ENCODE data around the gene VASN. TPM values are rescaled to one million over a fixed set of nuclear protein-coding genes. Genes with fewer than 3 reads are reported as not detected.

VASN gene
- total and polyA plus RNA-seq, 12 donors = 0.77 to 44.7 (median 21.3) TPM

DNA sequence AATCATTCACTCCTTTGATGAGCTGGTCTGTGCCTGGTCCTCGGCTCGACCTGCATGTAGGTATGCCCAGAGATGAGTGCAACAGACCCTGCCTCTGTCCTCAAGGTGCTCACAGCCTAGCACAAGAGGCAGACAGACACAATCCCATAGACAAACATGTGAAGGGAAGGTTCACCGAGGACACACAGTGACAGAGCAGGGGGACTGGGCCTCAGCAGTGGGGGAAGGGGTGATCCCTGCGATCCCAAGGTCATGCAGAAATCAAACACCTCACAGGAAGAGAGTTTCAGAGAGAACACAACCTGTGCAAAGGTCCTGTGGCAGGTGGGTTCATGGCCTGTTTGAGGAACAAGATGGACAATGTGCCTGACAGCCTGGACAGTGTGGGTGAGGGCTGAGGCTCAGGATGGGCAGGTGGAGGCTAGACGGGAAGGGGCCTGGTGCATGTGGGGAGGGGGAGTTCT lies 4.2 kb upstream of the VASN start:
- H3K27ac ChIP-seq = no peak overlapping the region
- TF ChIP-seq, protein P1, sequence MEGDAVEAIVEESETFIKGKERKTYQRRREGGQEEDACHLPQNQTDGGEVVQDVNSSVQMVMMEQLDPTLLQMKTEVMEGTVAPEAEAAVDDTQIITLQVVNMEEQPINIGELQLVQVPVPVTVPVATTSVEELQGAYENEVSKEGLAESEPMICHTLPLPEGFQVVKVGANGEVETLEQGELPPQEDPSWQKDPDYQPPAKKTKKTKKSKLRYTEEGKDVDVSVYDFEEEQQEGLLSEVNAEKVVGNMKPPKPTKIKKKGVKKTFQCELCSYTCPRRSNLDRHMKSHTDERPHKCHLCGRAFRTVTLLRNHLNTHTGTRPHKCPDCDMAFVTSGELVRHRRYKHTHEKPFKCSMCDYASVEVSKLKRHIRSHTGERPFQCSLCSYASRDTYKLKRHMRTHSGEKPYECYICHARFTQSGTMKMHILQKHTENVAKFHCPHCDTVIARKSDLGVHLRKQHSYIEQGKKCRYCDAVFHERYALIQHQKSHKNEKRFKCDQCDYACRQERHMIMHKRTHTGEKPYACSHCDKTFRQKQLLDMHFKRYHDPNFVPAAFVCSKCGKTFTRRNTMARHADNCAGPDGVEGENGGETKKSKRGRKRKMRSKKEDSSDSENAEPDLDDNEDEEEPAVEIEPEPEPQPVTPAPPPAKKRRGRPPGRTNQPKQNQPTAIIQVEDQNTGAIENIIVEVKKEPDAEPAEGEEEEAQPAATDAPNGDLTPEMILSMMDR (IDR thresholded peaks at IDR 0.05) = no peak
- TF ChIP-seq POLR2A (IDR thresholded peaks at IDR 0.05) = no peak
- no peak overlapping the region for H3K4me3 ChIP-seq
- 74 to 85% (median 82%) methylated on average over 3 to 5 of the region's 5 CpGs for WGBS, 4 donors
- no peaks in the 10 kb centered on the region for H3K9me3 ChIP-seq (replicated peaks in 1 of 3)
- intact Hi-C loops (cut with DNase I) = no loop called here
- peaks cover 0 to 6% of the 10 kb centered on the region in 2 donors for H3K36me3 ChIP-seq (replicated peaks in 1 of 2)
- DNase-seq = no peak
- H3K27me3 ChIP-seq = no peaks in the 10 kb centered on the region
- peaks cover 12 to 27% of the 10 kb centered on the region in 2 donors for H3K4me1 ChIP-seq (replicated peaks in 1 of 2)

DNA sequence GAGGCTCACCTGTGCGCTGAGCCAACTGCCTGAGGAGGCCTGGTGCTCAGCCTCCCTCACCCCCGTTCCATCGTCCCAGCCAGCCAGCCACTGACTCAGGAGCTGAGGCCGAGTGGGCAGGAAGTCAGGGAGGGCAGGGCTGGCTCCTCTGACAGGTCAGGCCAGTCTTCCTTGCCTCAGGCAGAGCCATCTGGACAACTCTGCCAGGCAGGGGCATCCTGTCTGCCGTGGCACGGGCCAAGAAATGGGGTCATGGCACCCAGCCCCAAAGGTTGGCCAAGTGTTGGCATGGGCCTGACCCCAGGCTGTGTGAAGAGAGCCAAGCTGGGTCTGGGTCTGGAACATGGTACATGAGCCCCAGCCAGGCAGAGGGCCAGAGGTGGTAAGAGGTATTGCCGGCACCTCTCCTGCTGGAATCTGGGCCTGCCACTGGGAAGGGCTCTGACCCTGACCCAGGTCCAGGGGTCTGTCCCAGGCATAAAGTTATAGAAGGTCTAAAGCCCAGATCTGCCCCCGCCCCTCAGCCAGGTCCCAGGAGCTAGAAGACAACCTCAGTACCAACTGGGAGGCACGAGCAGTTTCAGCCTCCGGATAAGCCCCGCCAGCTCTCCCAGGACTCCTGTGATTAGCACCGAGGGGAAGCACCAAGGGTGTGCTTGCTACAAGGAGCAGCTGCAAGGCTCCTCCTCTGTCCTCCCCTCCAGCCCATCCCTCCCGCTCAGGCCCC lies 2.5 kb upstream of the VASN start:
- WGBS, 4 donors = 36 to 71% (median 67%) methylated on average over 2 to 13 of the region's 13 CpGs
- Histone ChIP-seq H3K36me3 (replicated peaks in 1 of 2) (peaks cover 0 to 5% of the 10 kb centered on the region in 2 donors), H3K4me3 (no peak overlapping the region), H3K4me1 (replicated peaks in 1 of 2) (peaks cover 17 to 40% of the 10 kb centered on the region in 2 donors), H3K9me3 (replicated peaks in 1 of 3) (no peaks in the 10 kb centered on the region), H3K27me3 (no peaks in the 10 kb centered on the region), H3K27ac (peak overlapping the region in 4 of 5 donors; percentile 21 to 90 (median 44))
- peak in 6 of 7 donors; percentile 64 to 86 (median 74) for DNase-seq
- intact Hi-C loops (cut with DNase I) = no loop called here
- no peak for TF ChIP-seq POLR2A (IDR thresholded peaks at IDR 0.05)
- TF ChIP-seq, protein P1 (IDR thresholded peaks at IDR 0.05) = no peak

DNA sequence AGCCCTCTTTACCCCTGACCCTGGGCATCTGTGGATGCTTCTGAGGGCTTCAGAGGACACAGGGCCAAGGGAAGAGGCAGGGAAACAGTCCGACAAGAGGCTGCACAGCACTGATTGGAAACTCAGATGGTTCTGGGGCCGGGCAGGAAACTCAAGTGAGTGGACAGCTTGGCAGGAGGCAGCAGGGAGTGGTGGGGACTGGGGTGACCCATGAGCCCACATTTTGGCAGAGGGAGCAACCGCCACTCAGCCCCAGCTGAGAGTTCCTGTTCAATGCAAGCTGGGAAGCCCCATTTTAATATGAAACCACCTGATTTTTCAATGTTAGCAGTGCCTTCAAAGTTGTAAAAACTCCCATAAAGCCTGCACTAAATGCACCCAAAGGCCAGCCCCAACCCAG lies 1.5 kb upstream of the VASN start:
- Histone ChIP-seq H3K27me3 (no peaks in the 10 kb centered on the region), H3K36me3 (replicated peaks in 1 of 2) (no peaks in the 10 kb centered on the region), H3K27ac (peak overlapping the region in 3 of 5 donors; percentile 51 to 90 (median 84)), H3K9me3 (replicated peaks in 1 of 3) (no peaks in the 10 kb centered on the region), H3K4me3 (no peak overlapping the region), H3K4me1 (replicated peaks in 1 of 2) (peaks cover 17 to 46% of the 10 kb centered on the region in 2 donors)
- no peak for DNase-seq
- intact Hi-C loops (cut with DNase I) = no loop called here
- WGBS, 4 donors = 68 to 90% (median 77%) methylated on average over 3 of the region's 3 CpGs
- no peak for TF ChIP-seq POLR2A (IDR thresholded peaks at IDR 0.05)
- TF ChIP-seq, protein P1 (IDR thresholded peaks at IDR 0.05) = no peak

DNA sequence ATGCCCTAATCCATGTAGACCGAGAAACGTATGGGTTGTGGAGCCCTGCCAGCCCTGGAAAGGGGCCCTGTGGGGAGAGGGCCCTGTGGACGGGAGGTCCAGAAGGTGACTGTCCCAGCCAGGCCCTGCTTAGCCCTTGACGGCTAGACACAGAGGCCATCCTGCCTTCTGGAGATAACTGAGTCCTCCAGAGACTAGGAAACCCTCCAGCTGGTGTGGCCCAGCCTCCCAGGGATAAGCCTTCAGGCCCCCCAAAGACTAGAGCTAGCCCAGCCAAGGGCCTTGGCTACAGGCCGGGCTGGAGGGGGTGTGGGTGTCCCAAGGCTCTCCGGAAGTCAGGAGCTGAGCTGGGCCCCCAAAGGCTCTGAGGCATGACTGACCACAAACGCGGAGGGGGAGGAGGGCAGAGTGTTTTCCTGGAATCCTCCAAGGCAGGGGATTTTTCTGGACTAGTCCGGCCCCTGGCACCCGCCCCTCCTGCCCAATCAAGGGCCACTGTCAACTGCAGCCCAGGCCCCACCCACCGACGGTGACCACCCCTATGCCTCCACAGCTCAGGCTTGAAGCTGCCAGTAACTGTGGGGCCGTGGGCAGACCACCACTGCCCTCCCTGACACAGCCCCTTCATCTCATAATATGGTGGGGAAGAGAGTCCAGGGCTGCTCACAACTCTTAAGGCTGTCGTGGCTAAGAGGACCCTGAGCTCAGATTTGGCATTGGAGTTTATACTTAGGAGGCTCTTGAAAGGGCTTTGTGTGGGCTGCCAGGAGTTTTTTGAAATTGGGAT lies 885 bp upstream of the VASN start:
- peak in 6 of 7 donors; percentile 60 to 82 (median 70) for DNase-seq
- WGBS, 4 donors = 68 to 75% (median 71%) methylated on average over 5 to 14 of the region's 14 CpGs
- Histone ChIP-seq H3K4me3 (peak overlapping the region in 1 of 4 donors; percentile 60), H3K9me3 (replicated peaks in 1 of 3) (no peaks in the 10 kb centered on the region), H3K27me3 (no peaks in the 10 kb centered on the region), H3K36me3 (replicated peaks in 1 of 2) (no peaks in the 10 kb centered on the region), H3K27ac (peak overlapping the region in 4 of 5 donors; percentile 37 to 90 (median 68)), H3K4me1 (replicated peaks in 1 of 2) (peaks cover 22 to 52% of the 10 kb centered on the region in 2 donors)
- TF ChIP-seq POLR2A (IDR thresholded peaks at IDR 0.05) = no peak
- TF ChIP-seq, protein P1 (IDR thresholded peaks at IDR 0.05) = no peak
- intact Hi-C loops (cut with DNase I) = no loop called here
